HT1080 (cell line): ENCODE data around the gene SP140. TPM values are rescaled to one million over a fixed set of nuclear protein-coding genes. Genes with fewer than 3 reads are reported as not detected.
"Not testable (repeated sequence)": the region's sequence is repeated elsewhere in the genome, so short reads cannot be mapped to it uniquely, and the experiment has no call there.

Experiments used
- DNase-seq: peaks from one replicate; pipeline ENCODE4 v3.0.0-alpha.2; 2015; ENCODE audit warnings: low read depth
- total RNA-seq: library from RNA; depleted of rRNA; stranded (reverse); fragments of >200 nt; shearing (Covaris generic); gene quantifications from 2 replicates; pipeline ENCODE4 v1.2.3, GENCODE V29; 2014

The SP140 gene
- total RNA-seq, 1 experiment from 2014 or later, result 9.3 TPM

DNA sequence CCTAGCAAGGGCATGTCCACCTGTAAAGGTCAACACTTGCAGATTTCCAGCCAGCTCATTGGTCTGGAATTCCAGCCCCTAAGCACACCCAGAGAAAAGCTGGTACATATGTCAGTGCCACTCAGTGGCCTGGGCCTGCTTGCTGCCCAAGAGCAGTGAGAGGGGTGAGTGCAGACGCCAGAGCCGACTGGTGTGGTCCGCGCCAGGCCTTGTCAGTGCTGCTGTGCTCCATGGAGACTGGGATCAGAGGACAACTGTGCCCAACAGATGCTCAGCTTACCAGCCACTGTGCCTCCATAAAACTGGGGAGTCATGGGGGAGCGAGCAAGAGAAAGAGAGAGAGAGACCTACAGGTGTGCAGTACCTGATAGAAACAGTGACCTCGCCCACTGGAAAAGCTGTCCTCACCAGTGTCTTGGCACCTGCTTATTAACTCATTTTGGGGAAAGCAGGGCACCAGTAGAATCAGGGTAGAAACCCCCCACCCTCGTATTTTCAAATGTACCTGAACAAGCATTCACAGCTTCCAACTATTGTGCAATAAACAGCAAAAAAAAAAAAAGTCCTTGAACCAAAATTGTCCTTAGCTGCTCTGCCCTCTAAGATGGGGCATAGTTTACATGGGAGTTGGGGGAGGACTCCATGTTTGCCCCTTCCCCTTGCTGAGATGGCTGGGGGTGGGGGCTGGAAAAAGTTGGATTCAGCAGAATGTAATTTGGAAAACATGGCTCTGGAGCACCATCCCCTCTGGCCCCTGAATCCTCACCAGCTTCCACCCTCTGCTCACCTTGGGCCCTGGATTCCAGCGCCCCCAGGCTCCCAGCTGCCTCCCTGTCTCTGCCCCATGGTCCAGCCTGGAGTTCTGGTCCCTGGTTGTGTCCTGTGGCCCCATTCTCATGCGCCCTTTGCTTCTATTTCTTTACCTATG is 100.0 kb downstream of the SP140 start:
- DNase-seq, result no peak

GRCh38 chr2:230326453-230327417 is 101.2 kb downstream of the SP140 start, which contains the start of gene SP140L:
SP140L (plus strand) TSS chr2:230327193; CDS start chr2:230327270, 77 bp downstream.
- peak; percentile 88 for DNase-seq

GRCh38 chr2:230327418-230328154 is 102.0 kb downstream of the SP140 start:
- no peak for DNase-seq

DNA sequence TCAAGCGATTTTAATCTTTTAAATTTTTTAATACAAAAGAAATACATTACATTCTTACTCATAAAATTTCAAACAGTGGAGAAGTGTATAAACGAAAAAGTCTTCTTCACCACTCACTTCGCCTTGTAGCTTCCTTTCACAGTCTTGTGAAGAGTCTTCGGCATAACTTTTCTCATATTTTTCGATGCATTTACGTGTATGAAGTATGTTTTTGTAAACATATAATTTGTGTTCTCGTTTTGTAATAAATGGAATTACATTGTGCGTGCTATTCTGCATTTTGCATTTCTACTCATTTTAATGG is 102.6 kb downstream of the SP140 start:
- no peak for DNase-seq

DNA sequence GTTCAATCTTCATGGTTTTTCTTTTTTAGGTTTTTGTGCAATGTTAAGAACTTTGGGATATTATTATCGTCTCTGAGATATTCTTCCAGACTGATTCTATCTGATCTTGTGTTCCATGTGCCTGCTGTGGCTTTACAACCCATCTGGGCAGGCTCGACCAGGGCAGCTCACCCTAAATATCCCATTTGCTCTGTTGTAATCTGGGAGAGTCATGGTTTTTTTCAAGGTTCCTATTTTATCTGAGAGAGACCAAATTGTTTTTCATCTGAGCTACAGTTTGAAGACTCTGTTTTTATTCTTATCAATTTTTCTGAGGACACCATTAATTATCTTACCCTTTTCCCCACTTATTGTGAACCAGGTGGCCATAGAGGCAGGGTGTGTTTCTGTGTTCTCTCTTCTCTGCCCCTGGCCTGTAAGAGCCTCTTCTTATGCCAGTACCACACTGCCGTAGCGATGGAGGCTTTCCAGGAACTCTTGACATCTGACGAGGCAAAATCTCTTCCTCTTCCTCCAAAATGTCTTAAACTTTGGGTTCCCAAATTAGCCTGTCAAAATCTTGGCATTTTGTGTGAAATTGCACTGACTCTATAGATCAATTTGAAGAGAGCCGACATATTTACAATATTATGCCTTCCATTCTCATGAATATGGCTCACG is 104.5 kb downstream of the SP140 start:
- DNase-seq, result no peak

DNA sequence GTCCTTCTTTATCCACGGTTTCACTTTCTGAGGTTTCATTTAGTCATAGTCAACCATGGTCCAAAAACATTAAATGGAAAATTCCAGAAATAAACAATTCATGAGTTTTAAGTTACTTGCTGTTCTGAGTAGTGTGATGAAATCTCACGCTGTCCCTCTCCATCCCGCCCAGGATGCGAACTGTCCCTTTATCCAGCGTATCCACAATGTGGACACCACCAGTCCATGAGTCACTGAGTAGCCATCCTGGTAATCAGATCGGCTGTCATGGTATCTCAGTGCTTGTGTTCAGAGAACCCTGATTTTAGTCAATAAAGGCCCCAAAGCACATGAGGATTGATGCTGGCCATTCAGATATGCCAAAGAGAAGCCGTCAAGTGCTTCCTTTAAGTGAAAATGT is 105.2 kb downstream of the SP140 start:
- peak; percentile 11 for DNase-seq

GRCh38 chr2:230335461-230335863 is 109.9 kb downstream of the SP140 start:
- no peak for DNase-seq

DNA sequence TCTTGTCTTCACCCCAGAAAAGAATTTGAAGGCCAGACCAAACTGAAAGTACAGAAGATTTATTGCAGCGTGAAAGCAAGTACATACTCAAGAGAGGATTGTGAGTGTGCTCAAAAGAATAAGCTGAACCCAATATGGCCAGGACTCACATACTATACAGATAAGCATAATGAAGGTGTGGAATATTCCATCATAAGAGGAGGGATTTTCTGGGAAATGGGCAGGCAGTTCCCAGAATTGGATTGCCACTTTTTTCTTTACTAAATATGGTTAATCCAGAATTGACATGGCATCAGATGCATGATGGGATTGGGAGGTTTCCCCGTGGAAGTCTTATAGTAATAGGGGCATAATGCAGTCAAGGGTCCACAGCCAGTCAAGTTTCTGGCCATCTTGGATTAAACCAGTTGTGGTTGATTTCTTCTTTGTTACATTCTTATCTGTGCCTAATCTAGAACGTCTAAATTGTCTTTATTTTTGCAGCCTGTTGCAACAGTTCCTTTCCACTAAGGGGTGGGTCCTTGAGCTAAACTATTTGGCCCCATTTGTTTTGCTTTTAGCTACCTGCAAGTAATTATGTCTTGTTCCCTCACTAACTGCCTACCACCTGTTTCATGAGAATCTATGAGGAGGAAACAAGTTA is 110.4 kb downstream of the SP140 start:
- DNase-seq, result no peak

DNA sequence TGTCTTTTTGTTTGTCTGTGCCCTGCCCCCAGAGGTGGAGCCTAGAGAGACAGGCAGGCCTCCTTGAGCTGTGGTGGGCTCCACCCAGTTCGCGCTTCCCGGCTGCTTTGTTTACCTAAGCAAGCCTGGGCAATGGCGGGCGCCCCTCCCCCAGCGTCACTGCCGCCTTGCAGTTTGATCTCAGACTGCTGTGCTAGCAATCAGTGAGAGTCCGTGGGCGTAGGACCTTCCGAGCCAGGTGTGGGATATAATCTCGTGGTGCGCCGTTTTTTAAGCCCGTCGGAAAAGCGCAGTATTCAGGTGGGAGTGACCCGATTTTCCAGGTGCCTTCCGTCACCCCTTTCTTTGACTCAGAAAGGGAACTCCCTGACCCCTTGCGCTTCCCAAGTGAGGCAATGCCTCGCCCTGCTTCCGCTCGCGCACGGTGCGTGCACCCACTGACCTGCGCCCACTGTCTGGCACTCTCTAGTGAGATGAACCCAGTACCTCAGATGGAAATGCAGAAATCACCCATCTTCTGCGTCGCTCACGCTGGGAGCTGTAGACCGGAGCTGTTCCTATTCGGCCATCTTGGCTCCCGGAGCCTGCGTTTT is 116.5 kb downstream of the SP140 start:
- not testable (repeated sequence) for DNase-seq

- DNase-seq, result not testable (repeated sequence)
These were observed 117.6 kb downstream of the SP140 start for GRCh38 chr2:230343041-230343624.

GRCh38 chr2:230343747-230344146 is 118.2 kb downstream of the SP140 start:
- no peak for DNase-seq

DNA sequence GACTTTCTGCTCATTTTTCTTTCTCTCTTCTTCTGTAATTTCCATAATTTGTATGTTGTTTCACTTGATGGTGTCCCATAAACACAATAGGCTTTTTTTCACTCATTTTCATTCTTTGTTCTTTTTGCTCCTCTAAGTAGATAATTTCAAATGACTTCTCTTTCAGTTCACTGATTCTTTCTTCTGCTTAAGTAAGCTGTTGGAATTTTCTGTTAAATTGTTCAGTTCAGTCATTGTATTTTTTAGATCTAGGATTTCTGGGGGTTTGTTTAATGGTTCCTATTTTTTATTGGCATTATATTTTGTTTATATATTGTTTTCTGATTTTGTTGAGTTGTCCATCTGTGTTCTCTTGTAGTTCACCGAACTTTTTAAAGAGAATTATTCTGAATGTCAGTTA is 120.9 kb downstream of the SP140 start:
- DNase-seq, result no peak

DNA sequence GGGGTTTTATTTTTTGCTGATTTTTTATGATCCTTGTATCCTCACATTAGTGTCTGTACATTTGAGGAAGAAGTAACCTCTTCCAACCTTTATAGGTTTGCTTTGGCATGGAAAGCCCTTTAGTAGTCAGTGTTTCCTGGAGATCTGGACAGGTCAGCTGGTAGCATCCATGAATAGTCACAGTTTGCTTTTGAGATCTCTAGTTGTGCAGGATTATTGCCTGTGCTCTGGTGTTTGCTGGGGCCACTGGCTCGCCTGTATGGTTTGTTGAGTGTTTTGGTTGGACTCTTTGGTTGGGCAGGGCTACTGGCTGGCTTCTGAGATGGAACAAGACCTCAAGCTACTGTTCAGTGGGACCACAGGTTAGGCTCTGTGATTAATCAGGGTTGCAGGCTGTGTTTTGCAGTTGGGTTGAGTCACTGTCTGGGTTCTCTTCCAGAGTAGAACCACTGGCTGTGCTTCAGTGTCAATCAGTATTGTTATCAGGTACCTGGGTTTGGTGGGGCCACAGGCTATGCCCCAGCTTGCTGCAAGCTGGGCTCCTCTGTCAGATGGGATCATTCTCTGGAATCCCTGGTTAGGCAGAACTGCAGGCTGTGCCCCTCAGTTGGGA is 121.5 kb downstream of the SP140 start:
- DNase-seq, result no peak

- no peak for DNase-seq
These were observed 122.2 kb downstream of the SP140 start for GRCh38 chr2:230347659-230348305.

- no peak for DNase-seq
These were observed 123.3 kb downstream of the SP140 start for GRCh38 chr2:230348787-230349186.

- no peak for DNase-seq
These were observed 130.5 kb downstream of the SP140 start for GRCh38 chr2:230356084-230356483.

DNA sequence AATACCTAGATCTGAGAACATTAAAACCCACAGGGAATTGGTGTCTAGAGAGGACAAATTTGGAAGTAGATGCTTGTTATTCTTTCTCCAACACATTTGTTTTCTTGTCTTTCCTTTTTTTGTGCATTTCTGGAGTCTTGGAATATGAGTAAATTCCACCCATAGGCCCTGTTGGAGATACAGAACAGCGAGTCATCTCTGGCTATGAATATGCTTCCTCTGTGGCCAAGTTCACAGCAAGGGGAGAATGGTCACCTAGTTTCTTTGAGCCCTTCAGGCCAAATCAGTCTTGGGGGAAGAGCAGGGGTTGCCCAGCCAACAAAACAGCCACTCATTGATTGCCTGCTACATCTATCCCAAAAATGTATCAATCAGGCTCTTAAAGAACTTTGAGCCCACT is 132.8 kb downstream of the SP140 start:
- DNase-seq, result peak; percentile 80

DNA sequence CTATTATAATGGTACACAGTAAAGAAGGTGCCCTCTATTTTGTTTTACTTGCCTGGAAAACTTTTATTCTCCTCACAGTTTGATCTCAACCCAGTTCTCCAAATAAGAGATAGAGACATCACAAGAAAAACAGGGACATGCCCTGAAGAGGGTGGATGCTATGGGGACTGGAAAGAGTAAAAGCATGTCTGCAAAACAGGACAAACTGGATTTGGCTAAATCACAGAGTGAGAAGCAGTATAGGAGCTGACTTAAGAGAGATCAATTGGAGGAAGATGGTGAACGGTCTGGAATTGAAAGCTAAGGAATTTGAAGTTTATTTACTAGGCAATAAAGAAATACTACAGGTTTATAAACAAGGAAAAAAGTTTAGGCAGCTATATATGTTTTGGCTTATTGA is 134.5 kb downstream of the SP140 start:
- no peak for DNase-seq
